Measurements from ENCODE around the gene SKAP1. TPM values are rescaled to one million over a fixed set of nuclear protein-coding genes. Genes with fewer than 3 reads are reported as not detected.

Gene SKAP1
- total RNA-seq, 1 experiment from 2014 or later, result 0.31 TPM

DNA sequence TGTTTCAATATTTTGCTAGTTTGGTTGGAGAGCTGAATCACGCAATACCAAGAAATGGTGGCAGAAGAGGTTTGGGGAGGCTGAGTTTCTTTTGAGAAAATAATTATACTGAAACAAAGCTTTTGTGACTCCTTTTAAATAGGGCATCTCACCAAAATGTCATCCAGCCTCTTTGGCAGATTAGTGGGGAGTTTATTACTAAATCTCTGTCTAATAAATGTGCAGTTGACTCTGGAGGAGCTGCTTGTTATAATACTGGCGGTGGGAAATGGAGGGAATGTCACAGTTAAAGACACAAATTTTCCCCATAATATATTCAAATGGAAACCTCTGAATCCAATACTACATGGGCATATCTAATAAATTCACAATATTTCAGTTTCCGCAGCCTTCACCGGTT is 277.7 kb downstream of the SKAP1 start:
- H4K20me1 ChIP-seq (ENCODE audit: insufficient read depth), result no peaks in the 10 kb centered on the region
- no peaks in the 10 kb centered on the region for H3K9me2 ChIP-seq (ENCODE audit: insufficient read depth)
- H3K36me3 ChIP-seq (ENCODE audit: low read depth), result no peaks in the 10 kb centered on the region
- no TSS peak for BruUV-seq (replicated peaks)
- no peak overlapping the region for H3K4me2 ChIP-seq
- H3K4me3 ChIP-seq, result no peak overlapping the region
- no peak for TF ChIP-seq EZH2 (IDR thresholded peaks at IDR 0.05; ENCODE audit: low read depth)
- TF ChIP-seq, protein P1, sequence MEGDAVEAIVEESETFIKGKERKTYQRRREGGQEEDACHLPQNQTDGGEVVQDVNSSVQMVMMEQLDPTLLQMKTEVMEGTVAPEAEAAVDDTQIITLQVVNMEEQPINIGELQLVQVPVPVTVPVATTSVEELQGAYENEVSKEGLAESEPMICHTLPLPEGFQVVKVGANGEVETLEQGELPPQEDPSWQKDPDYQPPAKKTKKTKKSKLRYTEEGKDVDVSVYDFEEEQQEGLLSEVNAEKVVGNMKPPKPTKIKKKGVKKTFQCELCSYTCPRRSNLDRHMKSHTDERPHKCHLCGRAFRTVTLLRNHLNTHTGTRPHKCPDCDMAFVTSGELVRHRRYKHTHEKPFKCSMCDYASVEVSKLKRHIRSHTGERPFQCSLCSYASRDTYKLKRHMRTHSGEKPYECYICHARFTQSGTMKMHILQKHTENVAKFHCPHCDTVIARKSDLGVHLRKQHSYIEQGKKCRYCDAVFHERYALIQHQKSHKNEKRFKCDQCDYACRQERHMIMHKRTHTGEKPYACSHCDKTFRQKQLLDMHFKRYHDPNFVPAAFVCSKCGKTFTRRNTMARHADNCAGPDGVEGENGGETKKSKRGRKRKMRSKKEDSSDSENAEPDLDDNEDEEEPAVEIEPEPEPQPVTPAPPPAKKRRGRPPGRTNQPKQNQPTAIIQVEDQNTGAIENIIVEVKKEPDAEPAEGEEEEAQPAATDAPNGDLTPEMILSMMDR (conservative IDR thresholded peaks at IDR 0.05), result no peak
- DNase-seq, result no peak
- H3K79me2 ChIP-seq (ENCODE audit: low read depth), result no peaks in the 10 kb centered on the region
- CTCF ChIA-PET, result no interaction called here
- no peaks in the 10 kb centered on the region for H3K9me3 ChIP-seq (ENCODE audit: insufficient read depth, low read depth)
- no peak overlapping the region for H2AFZ ChIP-seq
- no peaks in the 10 kb centered on the region for H3F3A ChIP-seq (ENCODE audit: insufficient read depth, low read depth)
- peaks cover 47% of the 10 kb centered on the region for H3K27me3 ChIP-seq (ENCODE audit: insufficient read depth, low read depth)
- H3K4me1 ChIP-seq (replicated peaks; ENCODE audit: insufficient read depth), result no peaks in the 10 kb centered on the region; the same call in 1 of the 2 replicates
- no peak overlapping the region for H3K27ac ChIP-seq
- intact Hi-C loops (cut with micrococcal nuclease; ENCODE audit: unreplicated experiment), result loop anchor here (5.0 to 10.0 kb wide), 2 partner anchors 465 to 723 kb away; partner anchors contain the start of gene HOXB8
- POLR2A ChIA-PET (ENCODE audit: unreplicated experiment), result no interaction called here

DNA sequence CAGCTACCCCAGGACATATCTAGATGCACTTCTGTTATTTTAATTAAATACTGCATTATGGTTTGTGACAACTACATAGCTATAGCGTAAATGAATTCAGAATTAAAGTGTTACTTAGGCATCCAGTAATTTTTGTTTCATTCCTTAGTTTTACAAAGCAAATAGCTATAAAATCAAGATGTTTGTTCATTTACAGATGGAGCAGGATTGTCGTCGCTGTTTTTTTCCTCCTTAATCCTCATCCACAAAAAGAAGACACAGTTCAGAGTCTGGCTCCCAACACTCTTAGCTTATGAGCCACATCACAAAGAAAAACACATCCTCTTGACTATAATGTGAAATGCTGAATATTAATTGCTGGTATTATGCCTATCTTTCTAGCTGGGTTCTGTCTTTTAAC is 278.8 kb downstream of the SKAP1 start:
- Histone ChIP-seq H3F3A (ENCODE audit: insufficient read depth, low read depth) (no peaks in the 10 kb centered on the region), H2AFZ (no peak overlapping the region), H4K20me1 (ENCODE audit: insufficient read depth) (no peaks in the 10 kb centered on the region), H3K36me3 (ENCODE audit: low read depth) (no peaks in the 10 kb centered on the region), H3K4me3 (no peak overlapping the region), H3K4me1 (replicated peaks; ENCODE audit: insufficient read depth) (no peaks in the 10 kb centered on the region; the same call in 1 of the 2 replicates), H3K9me3 (ENCODE audit: insufficient read depth, low read depth) (no peaks in the 10 kb centered on the region), H3K27me3 (ENCODE audit: insufficient read depth, low read depth) (peaks cover 53% of the 10 kb centered on the region), H3K4me2 (no peak overlapping the region), H3K27ac (no peak overlapping the region), H3K79me2 (ENCODE audit: low read depth) (no peaks in the 10 kb centered on the region), H3K9me2 (ENCODE audit: insufficient read depth) (no peaks in the 10 kb centered on the region)
- BruUV-seq (replicated peaks), result no TSS peak
- DNase-seq, result no peak
- TF ChIP-seq EZH2 (IDR thresholded peaks at IDR 0.05; ENCODE audit: low read depth), result no peak
- TF ChIP-seq, protein P1 (conservative IDR thresholded peaks at IDR 0.05), result no peak
- ChIA-PET CTCF (interaction anchor here (0.6 kb wide), 1 partner anchor 12 kb away, joined by 3 read pairs; no protein-coding TSS in a partner anchor), POLR2A (ENCODE audit: unreplicated experiment) (interaction anchor here (0.7 kb wide), 1 partner anchor 85 kb away, joined by 22 read pairs; no protein-coding TSS in a partner anchor)
- intact Hi-C loops (cut with micrococcal nuclease; ENCODE audit: unreplicated experiment), result loop anchor here (5.0 to 10.0 kb wide), 2 partner anchors 466 to 724 kb away; partner anchors contain the start of gene HOXB8

DNA sequence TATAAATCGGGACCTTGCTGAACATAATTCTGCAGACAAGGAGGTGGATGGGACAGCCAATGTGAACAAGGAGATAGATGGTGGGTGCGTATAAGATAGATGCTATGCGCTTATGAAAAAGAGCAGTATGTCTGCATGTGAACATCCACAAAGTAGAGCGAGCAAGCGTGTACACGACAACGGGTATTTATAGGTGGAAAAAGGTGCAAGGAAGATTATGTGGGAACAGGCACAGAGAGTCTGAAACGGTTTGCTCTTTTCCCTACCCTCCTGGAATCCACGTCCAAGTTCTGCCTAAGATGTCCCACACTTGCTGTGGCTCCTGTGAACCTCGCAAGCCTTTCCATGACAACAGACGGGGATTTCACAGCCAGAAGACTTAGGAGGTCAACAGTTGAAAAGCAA is 279.4 kb downstream of the SKAP1 start:
- Histone ChIP-seq H4K20me1 (ENCODE audit: insufficient read depth) (no peaks in the 10 kb centered on the region), H3K9me2 (ENCODE audit: insufficient read depth) (no peaks in the 10 kb centered on the region), H3K4me3 (no peak overlapping the region), H3K9me3 (ENCODE audit: insufficient read depth, low read depth) (no peaks in the 10 kb centered on the region), H3K27ac (no peak overlapping the region), H3K4me1 (replicated peaks; ENCODE audit: insufficient read depth) (no peaks in the 10 kb centered on the region; the same call in 1 of the 2 replicates), H3K79me2 (ENCODE audit: low read depth) (no peaks in the 10 kb centered on the region), H3K36me3 (ENCODE audit: low read depth) (no peaks in the 10 kb centered on the region), H3K27me3 (ENCODE audit: insufficient read depth, low read depth) (peaks cover 53% of the 10 kb centered on the region), H2AFZ (no peak overlapping the region), H3F3A (ENCODE audit: insufficient read depth, low read depth) (no peaks in the 10 kb centered on the region), H3K4me2 (no peak overlapping the region)
- ChIA-PET CTCF (interaction anchor here (0.6 kb wide), 1 partner anchor 12 kb away, joined by 3 read pairs; no protein-coding TSS in a partner anchor), POLR2A (ENCODE audit: unreplicated experiment) (no interaction called here)
- no peak for DNase-seq
- no peak for TF ChIP-seq EZH2 (IDR thresholded peaks at IDR 0.05; ENCODE audit: low read depth)
- TF ChIP-seq, protein P1 (conservative IDR thresholded peaks at IDR 0.05), result no peak
- intact Hi-C loops (cut with micrococcal nuclease; ENCODE audit: unreplicated experiment), result loop anchor here (5.0 to 10.0 kb wide), 2 partner anchors 467 to 724 kb away; partner anchors contain the start of gene HOXB8
- BruUV-seq (replicated peaks), result no TSS peak
